Measurements from ENCODE around the gene RAMP3.
"Not testable (repeated sequence)": the region's sequence is repeated elsewhere in the genome, so short reads cannot be mapped to it uniquely, and the experiment has no call there.

Gene RAMP3

GRCh38 chr7:45196374-45196773, 38.8 kb downstream of the RAMP3 start:
- no peak for DNase-seq

DNA sequence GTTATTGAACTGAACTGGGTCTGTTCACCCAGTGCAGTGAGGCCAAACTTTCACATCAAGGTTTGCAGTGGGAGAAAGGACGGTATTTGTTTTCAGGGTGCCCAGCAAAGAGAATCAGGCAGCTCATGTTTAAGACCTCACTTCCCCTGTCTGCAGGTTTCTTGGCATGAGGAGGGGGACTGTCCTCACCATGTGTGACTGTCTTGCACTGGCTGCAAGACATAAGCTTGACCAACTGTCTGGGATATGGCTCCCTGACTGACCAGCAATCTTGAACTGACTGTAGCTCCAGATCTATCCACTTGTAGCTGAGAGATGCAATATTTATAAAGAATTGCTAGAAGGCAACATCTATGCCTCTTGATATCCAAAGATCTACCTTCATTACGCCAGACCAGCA, 39.9 kb downstream of the RAMP3 start:
- DNase-seq = no peak

DNA sequence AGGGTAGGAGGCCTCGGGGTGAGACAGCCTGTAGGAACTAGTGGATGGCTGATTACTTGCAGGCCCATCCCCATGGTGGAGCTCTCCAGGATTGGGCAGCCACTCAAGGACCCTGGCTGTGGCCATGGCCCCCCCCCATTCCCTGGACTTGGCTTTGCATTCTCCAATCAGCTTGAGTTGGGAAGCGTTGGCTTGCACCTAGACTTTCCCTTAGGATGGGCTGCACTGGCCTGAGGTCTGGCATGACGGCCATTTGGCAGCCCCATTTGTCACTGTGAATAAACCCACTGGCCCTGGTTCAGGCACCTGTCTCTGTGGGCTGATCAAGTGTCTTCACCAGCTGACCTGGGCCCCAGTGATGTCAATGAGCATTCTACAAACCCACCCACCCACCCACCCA, 41.4 kb downstream of the RAMP3 start:
- DNase-seq = no peak

DNA sequence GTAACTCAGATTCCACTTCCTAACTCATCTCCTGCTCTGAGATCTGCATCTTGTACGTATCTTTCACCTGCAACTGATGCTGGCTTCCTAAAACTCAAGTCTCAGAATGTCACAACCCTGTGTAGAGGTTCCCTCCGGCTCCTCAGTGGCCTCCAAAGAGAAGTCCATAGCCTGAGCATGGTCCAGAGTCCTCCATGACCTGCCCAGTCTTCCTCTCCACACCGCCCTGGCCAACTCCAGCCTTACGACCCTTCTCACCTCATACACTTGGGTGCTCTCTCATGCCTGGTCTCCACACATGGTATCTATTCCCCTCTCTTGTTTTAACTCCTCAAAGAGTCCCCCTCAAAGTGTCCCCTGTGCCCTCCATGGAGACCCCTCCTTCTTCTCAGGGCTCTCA, 41.9 kb downstream of the RAMP3 start:
- no peak for DNase-seq

GRCh38 chr7:45202625-45203024, 45.0 kb downstream of the RAMP3 start:
- DNase-seq = no peak

GRCh38 chr7:45203036-45203435, 45.4 kb downstream of the RAMP3 start:
- no peak for DNase-seq

DNA sequence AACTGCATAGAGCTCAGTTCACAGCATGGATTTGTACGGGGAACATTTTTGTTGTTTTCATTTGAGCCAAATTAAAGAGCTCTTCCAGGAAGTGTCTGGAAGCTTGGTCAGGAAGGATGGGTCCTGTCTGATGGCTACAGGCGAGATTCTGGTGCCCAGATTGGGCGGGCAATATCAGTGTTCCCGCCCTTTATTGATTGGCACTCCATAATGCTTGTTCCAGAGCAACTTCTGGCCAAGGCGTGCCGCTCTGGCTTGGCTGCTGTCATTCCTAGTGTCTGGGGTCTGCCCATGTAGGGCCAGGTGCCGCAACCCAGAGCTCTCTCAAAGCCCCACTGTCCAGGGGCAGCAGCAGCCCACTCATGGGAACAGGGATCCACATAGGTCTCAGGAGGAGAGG, 45.9 kb downstream of the RAMP3 start:
- no peak for DNase-seq

GRCh38 chr7:45203936-45204445, 46.4 kb downstream of the RAMP3 start:
- peak in 1 of 2 donors; percentile 52 for DNase-seq

DNA sequence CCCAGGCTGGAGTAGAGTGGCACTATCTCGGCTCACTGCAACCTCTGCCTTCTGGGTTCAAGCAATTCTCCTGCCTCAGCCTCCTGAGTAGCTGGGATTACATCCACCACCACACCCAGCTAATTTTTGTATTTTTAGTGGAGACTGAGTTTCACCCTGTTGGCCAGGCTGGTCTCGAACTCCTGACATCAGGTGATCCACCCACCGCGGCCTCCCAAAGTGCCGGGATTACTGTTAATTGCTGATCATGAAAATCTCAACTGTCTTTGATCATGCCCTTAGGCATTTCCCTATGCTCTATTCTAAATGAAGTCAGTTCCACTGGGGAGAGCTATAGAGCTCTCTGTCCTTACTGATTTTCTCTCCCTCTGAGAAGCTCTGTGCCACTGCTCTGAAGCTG, 48.7 kb downstream of the RAMP3 start:
- not testable (repeated sequence) for DNase-seq

- not testable (repeated sequence) for DNase-seq
Observed at GRCh38 chr7:45209909-45210308, 52.3 kb downstream of the RAMP3 start.

- no peak for DNase-seq
Observed at GRCh38 chr7:45211066-45211465, 53.5 kb downstream of the RAMP3 start.

- no peak for DNase-seq
Observed at GRCh38 chr7:45211958-45212357, 54.4 kb downstream of the RAMP3 start.

DNA sequence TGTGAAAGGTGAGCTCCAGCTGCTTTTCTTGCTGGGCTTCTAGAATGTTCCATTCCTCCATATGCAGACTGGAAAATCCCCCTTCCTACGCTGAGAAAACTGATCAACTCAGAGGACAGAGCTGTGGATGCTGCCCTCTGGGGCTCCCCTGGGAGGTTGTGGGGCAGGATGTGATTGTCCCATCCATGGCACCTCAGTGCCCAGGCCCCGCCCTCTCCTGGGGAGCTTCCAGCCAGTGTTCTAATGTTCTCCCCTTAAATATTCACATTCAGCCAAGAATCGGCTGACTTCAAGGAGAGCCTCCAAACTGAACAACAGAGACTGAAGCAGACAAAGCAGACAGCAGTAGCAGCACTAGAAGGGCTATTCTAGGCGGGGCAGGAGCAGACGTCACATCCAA, 55.0 kb downstream of the RAMP3 start:
- no peak for DNase-seq

GRCh38 chr7:45215601-45216062, 58.0 kb downstream of the RAMP3 start:
- no peak for DNase-seq

- no peak for DNase-seq
Observed at GRCh38 chr7:45216181-45216580, 58.6 kb downstream of the RAMP3 start.

DNA sequence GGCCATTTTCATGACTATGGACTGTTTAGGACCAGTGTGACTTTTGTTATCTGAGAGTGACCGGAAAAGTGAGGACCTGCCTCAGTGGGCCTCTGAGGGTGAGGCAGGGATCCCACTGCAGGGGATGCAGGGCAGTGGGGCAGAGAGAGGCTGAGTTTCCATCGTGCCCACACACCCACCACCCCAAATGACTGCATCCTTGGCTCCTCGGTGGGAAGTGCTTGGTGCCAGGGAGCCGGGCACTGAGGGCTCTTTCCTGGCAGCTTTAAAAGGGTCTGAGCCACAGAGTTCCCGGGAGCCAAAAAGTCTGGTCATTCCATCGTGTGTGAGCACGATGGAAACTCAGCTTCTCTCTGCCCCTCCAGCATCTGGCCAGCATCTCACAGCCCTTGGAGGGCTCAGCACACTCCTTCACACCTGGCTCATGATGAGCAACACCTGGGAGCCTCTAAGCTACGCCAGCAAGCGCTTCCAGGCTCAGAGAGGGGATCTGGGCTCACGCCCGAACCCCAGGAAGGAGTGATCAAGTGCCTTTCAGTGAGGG, 59.1 kb downstream of the RAMP3 start:
- DNase-seq = no peak

DNA sequence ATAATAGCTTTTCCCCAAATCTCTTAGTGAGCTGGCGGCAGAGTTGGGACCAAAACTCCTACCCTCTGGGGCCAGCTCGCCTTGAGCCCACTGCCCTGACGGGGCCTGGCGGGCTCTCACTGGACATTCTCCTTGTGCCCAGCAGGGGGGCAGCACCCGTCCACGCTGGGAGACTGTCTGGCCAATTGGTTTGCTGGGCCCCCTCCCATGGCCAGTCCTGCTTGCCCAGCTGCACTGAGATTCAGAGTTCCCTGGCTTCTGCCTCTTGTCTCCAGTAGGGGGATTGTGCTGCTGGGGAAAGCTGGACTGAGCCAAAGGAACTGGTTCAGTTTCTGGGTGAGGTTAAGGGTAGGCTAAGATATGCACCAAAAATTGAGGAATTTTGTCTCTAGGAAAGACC, 59.8 kb downstream of the RAMP3 start:
- DNase-seq = no peak

DNA sequence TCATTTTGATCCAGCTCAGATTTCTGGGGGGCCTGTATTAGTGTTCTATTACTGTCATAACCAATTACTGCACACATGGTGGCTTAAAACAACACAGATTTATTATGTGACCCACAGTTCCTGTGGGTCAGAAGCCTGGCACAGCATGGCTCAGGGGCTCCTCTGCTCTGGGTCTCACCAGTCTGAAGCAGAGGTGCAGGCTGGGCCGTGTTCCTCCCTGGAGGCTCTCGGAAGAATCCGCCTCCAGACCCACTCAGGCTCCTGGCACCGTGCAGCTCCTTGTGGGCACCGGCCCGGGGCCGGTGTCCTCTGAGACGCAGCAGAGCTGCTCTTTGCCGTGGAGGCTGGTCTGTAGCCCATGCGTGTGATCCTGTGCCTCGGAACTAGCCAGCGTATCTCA, 61.5 kb downstream of the RAMP3 start:
- no peak for DNase-seq

- no peak for DNase-seq
Observed at GRCh38 chr7:45219801-45220435, 62.3 kb downstream of the RAMP3 start.

DNA sequence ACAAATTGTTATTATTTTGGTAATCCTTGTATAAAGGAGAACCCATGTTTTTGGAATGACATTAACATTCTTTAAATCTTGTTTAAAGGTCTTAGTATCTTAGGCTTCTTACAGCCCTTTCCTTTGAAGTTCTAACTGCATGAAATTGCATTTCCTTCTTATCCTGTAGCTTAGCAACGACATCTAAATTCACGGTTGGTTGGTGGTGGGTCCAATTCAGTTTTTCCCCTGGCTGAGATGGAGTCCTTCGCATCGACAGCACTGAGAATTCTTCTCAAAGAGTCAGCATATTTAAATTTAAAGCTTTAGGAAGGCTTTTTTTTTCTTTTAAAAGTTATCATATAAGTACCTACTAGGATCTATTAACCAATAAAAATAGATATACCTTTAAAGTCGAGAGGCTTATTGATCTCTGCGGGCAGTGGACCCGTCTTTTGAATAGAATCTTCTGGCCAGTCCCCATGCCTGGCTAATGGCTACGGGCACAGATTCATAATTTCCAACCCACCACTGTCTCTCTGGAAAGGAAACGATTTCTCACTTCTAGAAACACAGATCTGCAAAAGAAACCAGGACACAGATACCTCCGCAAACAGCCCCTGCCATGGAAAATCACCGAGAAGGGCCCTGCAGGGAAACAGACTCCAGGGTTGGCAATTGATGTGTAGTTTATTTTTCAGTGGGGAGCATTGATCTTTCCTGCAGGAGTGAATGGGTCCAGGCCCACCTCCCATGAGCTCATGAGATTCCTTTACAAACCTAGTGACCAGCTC, 63.4 kb downstream of the RAMP3 start:
- DNase-seq = no peak

DNA sequence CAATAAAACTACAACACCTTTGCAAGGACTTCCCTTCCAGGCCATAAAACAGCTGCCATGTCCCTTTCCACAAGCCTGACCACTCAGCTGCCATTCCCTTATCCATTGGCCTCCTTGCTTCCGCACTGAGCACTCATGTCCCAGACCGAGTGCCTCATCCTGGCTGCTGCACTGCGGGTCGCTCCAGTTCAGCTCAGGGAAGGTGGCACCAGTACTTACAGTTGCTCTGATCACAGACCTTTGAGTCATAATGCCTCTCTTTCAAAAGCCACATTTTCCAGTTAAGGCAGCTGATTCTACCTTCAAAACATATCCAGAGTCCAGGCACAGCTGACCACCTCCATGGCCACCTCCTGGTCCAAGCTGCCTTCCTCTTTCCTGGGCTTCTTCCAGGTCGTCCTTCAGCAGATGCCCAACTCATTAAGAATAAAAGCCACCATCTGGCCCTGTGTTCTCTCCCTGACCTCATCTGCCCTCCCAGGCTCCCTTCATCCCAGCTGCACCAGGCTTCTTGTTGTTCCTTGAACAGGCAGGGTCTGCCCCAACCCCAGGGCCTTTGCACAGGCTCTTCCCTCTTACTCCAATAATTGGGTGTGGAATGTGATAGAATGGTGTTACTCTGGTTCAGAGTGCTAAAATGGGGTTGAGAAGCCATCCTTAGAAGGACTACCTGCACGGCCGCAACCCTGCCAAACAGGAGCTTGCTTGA, 64.5 kb downstream of the RAMP3 start:
- no peak for DNase-seq

GRCh38 chr7:45223078-45223477, 65.5 kb downstream of the RAMP3 start:
- DNase-seq = no peak
